Fibroblast of lung (primary cell): ENCODE data around the gene FAM13C. TPM values are rescaled to one million over a fixed set of nuclear protein-coding genes. Genes with fewer than 3 reads are reported as not detected.
A peak's percentile ranks its signal among the peaks of the same experiment; 100 is the strongest.

ENCODE experiments used
- DNase-seq, 2 donors: peaks; one replicate each; pipeline versions ENCODE4 v3.0.0 to v3.0.0-alpha.2; 2010; ENCODE audit warnings: low read depth in 2 of 2
- H2AFZ ChIP-seq: 2 replicates; pipeline ENCODE4 v1.5.1; 2012; ENCODE audit warnings: low read length, control low read depth, inconsistent platforms
- H3K27ac ChIP-seq: 2 replicates; pipeline ENCODE4 v1.5.1; 2011; ENCODE audit warnings: low read length, control low read depth; ENCODE audit not compliant: insufficient read depth
- H3K27me3 ChIP-seq: 2 replicates; pipeline ENCODE4 v1.5.1; 2011; ENCODE audit warnings: mild to moderate bottlenecking, low read length; ENCODE audit not compliant: control insufficient read depth, insufficient read depth
- H3K36me3 ChIP-seq: 2 replicates; pipeline ENCODE4 v1.5.1; 2011; ENCODE audit warnings: low read length; ENCODE audit not compliant: control insufficient read depth, insufficient read depth
- H3K4me1 ChIP-seq: 2 replicates; pipeline ENCODE4 v1.5.1; 2011; ENCODE audit warnings: low read length; ENCODE audit not compliant: control insufficient read depth, insufficient read depth; ENCODE audit errors: extremely low read depth
- H3K4me2 ChIP-seq: 2 replicates; pipeline ENCODE4 v1.5.1; 2011; ENCODE audit warnings: low read length, control low read depth; ENCODE audit not compliant: insufficient read depth; ENCODE audit errors: extremely low read depth
- H3K4me3 ChIP-seq, 4 experiments: fragments of 200-600 bp in 1 of 4; sonication (generic) in 1 of 4; replicated peaks in 1 of 4; 2 replicates each; pipeline ENCODE4 v1.5.1; 2011 to 2016; ENCODE audit warnings: low read length in 4 of 4, low read depth in 3 of 4, mild to moderate bottlenecking in 3 of 4, control low read depth in 2 of 4, inconsistent platforms in 1 of 4, mixed read lengths in 1 of 4; ENCODE audit not compliant: insufficient read depth in 1 of 4; ENCODE audit errors: control extremely low read depth in 1 of 4
- H3K79me2 ChIP-seq: 2 replicates; pipeline ENCODE4 v1.5.1; 2012; ENCODE audit warnings: mild to moderate bottlenecking, low read length, inconsistent platforms; ENCODE audit not compliant: control insufficient read depth, insufficient read depth
- H3K9ac ChIP-seq: 2 replicates; pipeline ENCODE4 v1.5.1; 2011; ENCODE audit warnings: mild to moderate bottlenecking, low read length, control low read depth; ENCODE audit not compliant: insufficient read depth
- H3K9me3 ChIP-seq: 2 replicates; pipeline ENCODE4 v1.5.1; 2012; ENCODE audit warnings: low read depth, low read length; ENCODE audit not compliant: control insufficient read depth, insufficient read depth
- H4K20me1 ChIP-seq: 2 replicates; pipeline ENCODE4 v1.5.1; 2011; ENCODE audit warnings: low read length; ENCODE audit not compliant: control insufficient read depth, insufficient read depth; ENCODE audit errors: extremely low read depth
- EZH2 ChIP-seq: IDR thresholded peaks from 2 replicates; pipeline ENCODE4 v1.5.1; 2012; ENCODE audit warnings: low read length, control low read depth, mild to moderate bottlenecking; ENCODE audit errors: missing control alignments
- polyA plus RNA-seq, 2 donors: library from polyadenylated mRNA; depleted of rRNA in 1 of 2; stranded (reverse) in 1 of 2; unstranded in 1 of 2; fragments of >200 nt; gene quantifications; 2 replicates each; pipeline ENCODE4 v1.2.1, GENCODE V29; 2011 to 2012; ENCODE audit warnings: missing spikeins in 1 of 2
- total RNA-seq: library from RNA; depleted of rRNA; stranded (reverse); fragments of >200 nt; gene quantifications from 2 replicates; pipeline ENCODE4 v1.2.1, GENCODE V29; 2014
- TF ChIP-seq, protein P1 (sequence below), 2 donors: IDR thresholded peaks in 1 of 2; conservative IDR thresholded peaks in 1 of 2; 1 replicate in 1 of 2; 2 replicates in 1 of 2; pipeline ENCODE4 v1.5.1; 2011 to 2012; ENCODE audit warnings: low read length in 2 of 2, control low read depth in 1 of 2, inconsistent platforms in 1 of 2, low read depth in 1 of 2, mild to moderate bottlenecking in 1 of 2

Gene FAM13C
- total and polyA plus RNA-seq, 2 donors (not counting 1 experiment from before 2014, with no cell fraction given), result 2.8 to 5.9 TPM

DNA sequence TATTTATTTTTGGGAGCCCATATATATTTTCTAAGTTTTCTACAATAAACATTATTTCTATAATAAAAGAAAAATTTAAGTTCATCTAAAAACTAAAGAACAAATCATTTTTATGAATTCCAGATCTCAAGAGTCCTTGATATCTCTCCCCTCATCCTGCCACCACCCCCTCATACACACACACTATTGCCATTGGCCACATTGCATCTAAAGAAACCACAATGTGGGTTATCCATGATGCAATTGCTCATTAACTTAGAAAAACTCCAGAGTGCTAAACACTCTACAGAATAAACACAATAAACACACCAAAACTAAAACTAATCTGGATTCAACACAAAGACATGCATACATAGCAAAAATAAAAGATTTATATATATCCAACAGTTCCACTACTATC, 37.8 kb downstream of the FAM13C start:
- no peak overlapping the region for H3K4me2 ChIP-seq
- no peak overlapping the region for H3K27ac ChIP-seq
- no peaks in the 10 kb centered on the region for H4K20me1 ChIP-seq
- H3K79me2 ChIP-seq, result no peaks in the 10 kb centered on the region
- no peaks in the 10 kb centered on the region for H3K4me1 ChIP-seq
- no peaks in the 10 kb centered on the region for H3K36me3 ChIP-seq
- TF ChIP-seq EZH2, result no peak
- TF ChIP-seq, protein P1, sequence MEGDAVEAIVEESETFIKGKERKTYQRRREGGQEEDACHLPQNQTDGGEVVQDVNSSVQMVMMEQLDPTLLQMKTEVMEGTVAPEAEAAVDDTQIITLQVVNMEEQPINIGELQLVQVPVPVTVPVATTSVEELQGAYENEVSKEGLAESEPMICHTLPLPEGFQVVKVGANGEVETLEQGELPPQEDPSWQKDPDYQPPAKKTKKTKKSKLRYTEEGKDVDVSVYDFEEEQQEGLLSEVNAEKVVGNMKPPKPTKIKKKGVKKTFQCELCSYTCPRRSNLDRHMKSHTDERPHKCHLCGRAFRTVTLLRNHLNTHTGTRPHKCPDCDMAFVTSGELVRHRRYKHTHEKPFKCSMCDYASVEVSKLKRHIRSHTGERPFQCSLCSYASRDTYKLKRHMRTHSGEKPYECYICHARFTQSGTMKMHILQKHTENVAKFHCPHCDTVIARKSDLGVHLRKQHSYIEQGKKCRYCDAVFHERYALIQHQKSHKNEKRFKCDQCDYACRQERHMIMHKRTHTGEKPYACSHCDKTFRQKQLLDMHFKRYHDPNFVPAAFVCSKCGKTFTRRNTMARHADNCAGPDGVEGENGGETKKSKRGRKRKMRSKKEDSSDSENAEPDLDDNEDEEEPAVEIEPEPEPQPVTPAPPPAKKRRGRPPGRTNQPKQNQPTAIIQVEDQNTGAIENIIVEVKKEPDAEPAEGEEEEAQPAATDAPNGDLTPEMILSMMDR (conservative IDR thresholded peaks at IDR 0.05 in 1 of 2, IDR thresholded peaks at IDR 0.05 in 1 of 2; ENCODE audit: low read depth in 1 of 2, low read length in 2 of 2), result no peak
- no peak overlapping the region for H2AFZ ChIP-seq
- no peak overlapping the region for H3K9ac ChIP-seq
- no peaks in the 10 kb centered on the region for H3K27me3 ChIP-seq
- DNase-seq, result peak; percentile 25 to 30
- no peaks in the 10 kb centered on the region for H3K9me3 ChIP-seq
- no peak overlapping the region for H3K4me3 ChIP-seq

DNA sequence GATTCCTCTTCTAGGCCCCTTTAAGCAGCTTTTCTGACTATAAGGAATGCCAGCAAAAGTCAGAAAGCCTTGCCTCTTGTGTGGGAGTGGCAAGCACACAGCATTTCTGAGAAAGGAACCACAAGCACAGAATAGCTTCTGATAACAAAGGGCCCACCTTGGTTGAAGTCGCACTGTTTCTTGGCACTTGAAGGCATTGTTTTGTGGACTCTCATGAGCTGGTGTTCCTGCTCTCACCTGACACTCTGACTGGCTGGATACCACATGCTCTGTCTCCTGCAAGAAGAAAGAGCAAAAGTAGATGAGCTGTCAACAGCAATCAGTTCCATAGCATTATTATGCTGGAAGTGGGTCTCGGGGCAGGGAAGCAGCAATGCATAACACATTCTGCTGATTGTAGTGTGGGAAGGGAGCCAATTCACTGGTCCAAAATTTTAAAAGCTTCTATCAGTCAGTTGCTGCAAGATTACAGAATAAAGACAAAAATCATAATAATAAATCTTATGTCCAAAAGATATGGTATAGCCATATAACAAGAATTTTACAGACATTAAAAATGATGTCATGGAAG, 38.4 kb downstream of the FAM13C start:
- no peak overlapping the region for H3K4me2 ChIP-seq
- no peaks in the 10 kb centered on the region for H3K4me1 ChIP-seq
- H3K36me3 ChIP-seq, result no peaks in the 10 kb centered on the region
- no peaks in the 10 kb centered on the region for H3K27me3 ChIP-seq
- no peak overlapping the region for H3K27ac ChIP-seq
- TF ChIP-seq, protein P1 (conservative IDR thresholded peaks at IDR 0.05 in 1 of 2, IDR thresholded peaks at IDR 0.05 in 1 of 2; ENCODE audit: low read depth in 1 of 2, low read length in 2 of 2), result no peak
- no peak for TF ChIP-seq EZH2
- no peaks in the 10 kb centered on the region for H3K79me2 ChIP-seq
- no peak overlapping the region for H3K4me3 ChIP-seq
- no peak overlapping the region for H3K9ac ChIP-seq
- H2AFZ ChIP-seq, result no peak overlapping the region
- no peaks in the 10 kb centered on the region for H4K20me1 ChIP-seq
- H3K9me3 ChIP-seq, result no peaks in the 10 kb centered on the region
- DNase-seq, result no peak

DNA sequence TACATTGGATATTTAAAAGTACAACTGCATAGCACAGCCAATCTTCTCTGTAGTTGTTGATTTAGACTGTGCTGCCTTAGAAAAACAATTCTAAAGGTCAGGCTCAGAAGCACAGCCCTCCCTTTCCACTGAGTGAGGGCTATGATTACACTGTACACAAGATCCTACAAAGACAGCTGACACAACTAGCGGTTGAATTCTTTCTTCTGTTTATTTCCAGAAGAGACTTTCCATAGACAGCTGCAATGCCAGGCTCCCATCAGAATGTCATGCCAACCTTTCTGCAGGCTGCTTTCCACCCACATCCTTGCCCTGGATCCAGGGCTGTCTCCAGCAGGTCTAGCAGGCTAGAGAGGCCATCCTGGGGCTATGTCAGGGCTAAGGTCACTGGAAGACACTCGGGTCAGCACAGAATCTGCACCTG, 39.3 kb downstream of the FAM13C start:
- no peak overlapping the region for H2AFZ ChIP-seq
- no peaks in the 10 kb centered on the region for H3K4me1 ChIP-seq
- TF ChIP-seq EZH2, result no peak
- TF ChIP-seq, protein P1 (conservative IDR thresholded peaks at IDR 0.05 in 1 of 2, IDR thresholded peaks at IDR 0.05 in 1 of 2; ENCODE audit: low read depth in 1 of 2, low read length in 2 of 2), result no peak
- H3K36me3 ChIP-seq, result no peaks in the 10 kb centered on the region
- no peak overlapping the region for H3K27ac ChIP-seq
- no peak overlapping the region for H3K4me2 ChIP-seq
- no peaks in the 10 kb centered on the region for H3K27me3 ChIP-seq
- H3K9ac ChIP-seq, result no peak overlapping the region
- no peaks in the 10 kb centered on the region for H3K79me2 ChIP-seq
- DNase-seq, result peak in 1 of 2 donors; percentile 66
- no peak overlapping the region for H3K4me3 ChIP-seq
- no peaks in the 10 kb centered on the region for H3K9me3 ChIP-seq
- H4K20me1 ChIP-seq, result no peaks in the 10 kb centered on the region
